Pancreas (tissue), 10 donors: Measurements from ENCODE around the gene LYPLA2. TPM values are rescaled to one million over a fixed set of nuclear protein-coding genes. Genes with fewer than 3 reads are reported as not detected.
A peak's percentile ranks its signal among the peaks of the same experiment; 100 is the strongest.

ENCODE experiments used
- ATAC-seq, 4 donors: fragments of 200-7000 bp; cut with Tn5 transposase; one replicate each; pipeline versions ENCODE4 v1.8.0 to v1.9.1; 2020; ENCODE audit warnings: mild to moderate bottlenecking in 4 of 4, moderate library complexity in 4 of 4
- DNase-seq, 6 donors: peaks; one replicate each; pipeline ENCODE4 v3.0.0-alpha.2; 2020
- FAIRE-seq: peaks from 2 replicates; lab custom pipeline; 2012; peaks lifted over from hg19 to GRCh38; lab: Jason Lieb, UNC
- H3K27ac ChIP-seq, 4 donors: fragments of 200-600 bp; sonication (generic); 1 replicate in 3 of 4; 2 replicates in 1 of 4; pipeline versions ENCODE4 v1.5.0 to v1.8.0; 2020
- H3K27me3 ChIP-seq, 4 donors: fragments of 200-600 bp; one replicate each; pipeline ENCODE4 v1.8.0; 2021
- H3K36me3 ChIP-seq, 3 donors: fragments of 200-600 bp; sonication (generic) in 1 of 3; one replicate each; pipeline versions ENCODE4 v1.5.0 to v1.8.0; 2020 to 2021
- H3K4me1 ChIP-seq, 3 donors: fragments of 200-600 bp; one replicate each; pipeline ENCODE4 v1.8.0; 2021
- H3K4me3 ChIP-seq, 4 donors: fragments of 200-600 bp; sonication (generic) in 2 of 4; one replicate each; pipeline versions ENCODE4 v1.5.0 to v1.8.0; 2020 to 2021
- H3K9me3 ChIP-seq, 4 donors: fragments of 200-600 bp; one replicate each; pipeline ENCODE4 v1.8.0; 2021
- CTCF ChIP-seq, 4 donors: fragments of 200-600 bp; sonication (generic) in 3 of 4; IDR thresholded peaks; one replicate each; pipeline versions ENCODE4 v1.5.0 to v1.8.0; 2021; ENCODE audit warnings: antibody characterized with exemption in 4 of 4
- WGBS, 2 donors: extraction: QIAGEN DNeasy Blood & Tissue Kit; methylation state at CpG; one replicate each; pipeline ENCODE4 v1.1.7; 2013; 5-methylcytosine and 5-hydroxymethylcytosine counted together
- intact Hi-C, 3 donors: fragments of 100-400 bp; cut with DNase I; formaldehyde crosslinking; loops; one replicate each; pipeline versions ENCODE4 v1.11.1 to v1.14.2; 2022
- polyA plus RNA-seq, 2 donors: library from polyadenylated mRNA; stranded (reverse); fragments of 200-250 nt; gene quantifications; one replicate each; pipeline ENCODE4 v1.2.3, GENCODE V29; 2013
- total RNA-seq, 6 donors: library from RNA; stranded (reverse); fragmentation: NEBNext Ultra II Directional in 4 of 6; extraction: Animal tissue kit (Norgen Biotek cat#: 25700) in 4 of 6; gene quantifications; one replicate each; pipeline versions ENCODE4 v1.2.1 to v1.2.4, GENCODE V29; 2021 to 2023
- donor health status: healthy with polysubstance abuse.
- donor health status: DM: no; HTN: no; CAD: no; lungs with moderate emphysema.
- donor health status: DM: no; HTN: no; CAD: no.
- donor health status: control.
- donor health status: control.
- donor health status: Bipolar disorder and iron deficiency.
- donor health status: DM: yes; HTN: yes; CAD: no.
- donor health status: DM: no; HTN: no; CAD: no.
- donor health status: DM: no; HTN: no; CAD: no.
- donor health status: DM: yes; HTN: yes; CAD: no.

Gene LYPLA2
- total and polyA plus RNA-seq, 8 donors = 13.6 to 45.4 (median 22.9) TPM

GRCh38 chr1:23809751-23810171 is 18.8 kb downstream of the LYPLA2 start:
- intact Hi-C loops = no loop called here
- no peaks in the 10 kb centered on the region for H3K9me3 ChIP-seq
- H3K4me3 ChIP-seq = no peak overlapping the region
- ATAC-seq = peak; percentile 94 to 98 (median 96)
- DNase-seq = peak; percentile 81 to 89 (median 86)
- 24 to 26% methylated on average over 6 of the region's 6 CpGs for WGBS, 2 donors
- peaks cover 0 to 5% (median 0%) of the 10 kb centered on the region in 3 donors for H3K4me1 ChIP-seq
- H3K36me3 ChIP-seq = peaks cover 0 to 17% (median 8%) of the 10 kb centered on the region in 3 donors
- peak; percentile 51 to 75 (median 62) for TF ChIP-seq CTCF (IDR thresholded peaks at IDR 0.05)
- no peak for FAIRE-seq
- H3K27ac ChIP-seq = peak overlapping the region in 1 of 4 donors; percentile 58
- H3K27me3 ChIP-seq = no peaks in the 10 kb centered on the region

- H3K27ac ChIP-seq = peak overlapping the region in 1 of 4 donors; percentile 58
- WGBS, 2 donors = 69 to 79% methylated on average over 3 of the region's 3 CpGs
- intact Hi-C loops = no loop called here
- FAIRE-seq (no peak), DNase-seq (peak in 2 of 6 donors; percentile 35 to 57), ATAC-seq (peak; percentile 66 to 85 (median 80))
- H3K27me3 ChIP-seq = no peaks in the 10 kb centered on the region
- no peaks in the 10 kb centered on the region for H3K9me3 ChIP-seq
- H3K36me3 ChIP-seq = peaks cover 0 to 28% (median 8%) of the 10 kb centered on the region in 3 donors
- H3K4me3 ChIP-seq = no peak overlapping the region
- peak; percentile 31 to 49 (median 38) for TF ChIP-seq CTCF (IDR thresholded peaks at IDR 0.05)
- H3K4me1 ChIP-seq = peaks cover 0 to 5% (median 0%) of the 10 kb centered on the region in 3 donors
These were observed 20.0 kb downstream of the LYPLA2 start for GRCh38 chr1:23810818-23811540.

- Histone ChIP-seq H3K27me3 (no peaks in the 10 kb centered on the region), H3K36me3 (peaks cover 0 to 51% (median 18%) of the 10 kb centered on the region in 3 donors), H3K4me1 (peaks cover 0 to 5% (median 0%) of the 10 kb centered on the region in 3 donors), H3K9me3 (no peaks in the 10 kb centered on the region), H3K27ac (no peak overlapping the region), H3K4me3 (no peak overlapping the region)
- no peak for DNase-seq
- 94 to 100% methylated on average over 4 of the region's 4 CpGs for WGBS, 2 donors
- intact Hi-C loops = no loop called here
- no peak for TF ChIP-seq CTCF (IDR thresholded peaks at IDR 0.05)
- ATAC-seq = no peak
- no peak for FAIRE-seq
These were observed 23.1 kb downstream of the LYPLA2 start for GRCh38 chr1:23814016-23814415.

GRCh38 chr1:23816361-23816760 is 25.4 kb downstream of the LYPLA2 start:
- FAIRE-seq (no peak), DNase-seq (no peak), ATAC-seq (no peak)
- H3K4me3 ChIP-seq = no peak overlapping the region
- no peak overlapping the region for H3K27ac ChIP-seq
- no peaks in the 10 kb centered on the region for H3K9me3 ChIP-seq
- H3K4me1 ChIP-seq = no peaks in the 10 kb centered on the region
- H3K27me3 ChIP-seq = no peaks in the 10 kb centered on the region
- intact Hi-C loops = no loop called here
- WGBS, 2 donors = 91 to 95% methylated on average over 3 of the region's 3 CpGs
- no peak for TF ChIP-seq CTCF (IDR thresholded peaks at IDR 0.05)
- peaks cover 0 to 51% (median 18%) of the 10 kb centered on the region in 3 donors for H3K36me3 ChIP-seq

GRCh38 chr1:23816906-23817305 is 26.0 kb downstream of the LYPLA2 start:
- Histone ChIP-seq H3K9me3 (no peaks in the 10 kb centered on the region), H3K27ac (no peak overlapping the region), H3K4me1 (no peaks in the 10 kb centered on the region), H3K4me3 (no peak overlapping the region), H3K36me3 (peaks cover 0 to 51% (median 18%) of the 10 kb centered on the region in 3 donors), H3K27me3 (no peaks in the 10 kb centered on the region)
- FAIRE-seq (no peak), DNase-seq (no peak), ATAC-seq (no peak)
- intact Hi-C loops = no loop called here
- TF ChIP-seq CTCF (IDR thresholded peaks at IDR 0.05) = no peak
